H1 (cell line): ENCODE measurements around the gene TMEM273. TPM values are rescaled to one million over a fixed set of nuclear protein-coding genes. Genes with fewer than 3 reads are reported as not detected.

Experiments used
- BACH1 ChIP-seq: IDR thresholded peaks from 2 replicates; pipeline ENCODE4 v1.6.1; 2012; ENCODE audit warnings: low read length, improper control_type of control experiment
- BRCA1 ChIP-seq: IDR thresholded peaks from 2 replicates; pipeline ENCODE4 v1.6.1; 2012; ENCODE audit warnings: low read depth, low read length, improper control_type of control experiment
- CBX5 ChIP-seq: fragments of 300-800, 300-1000 bp; sonication (generic); IDR thresholded peaks from 2 replicates; pipeline ENCODE4 v1.7.1; 2016; ENCODE audit warnings: antibody characterized with exemption, low read length, low read depth
- CBX8 ChIP-seq: fragments of 300-800, 300-1000 bp; sonication (generic); IDR thresholded peaks from 2 replicates; pipeline ENCODE4 v1.7.1; 2016; ENCODE audit warnings: low read depth, low read length, borderline replicate concordance
- CEBPB ChIP-seq: IDR thresholded peaks from 2 replicates; pipeline ENCODE4 v1.6.1; 2012; ENCODE audit warnings: low read depth, low read length
- CHD1 ChIP-seq: IDR thresholded peaks from 2 replicates; pipeline ENCODE4 v1.6.1; 2012; ENCODE audit warnings: low read depth, low read length, improper control_type of control experiment
- CTBP2 ChIP-seq: IDR thresholded peaks from 2 replicates; pipeline ENCODE4 v1.7.0; 2011; ENCODE audit warnings: borderline replicate concordance, mild to moderate bottlenecking, moderate library complexity, mixed read lengths, low read length; ENCODE audit not compliant: insufficient read depth, insufficient read length
- E2F6 ChIP-seq: IDR thresholded peaks from 2 replicates; pipeline ENCODE4 v1.6.1; 2012; ENCODE audit warnings: inconsistent platforms
- FOSL1 ChIP-seq: IDR thresholded peaks from 2 replicates; pipeline ENCODE4 v1.6.1; 2011; ENCODE audit warnings: mild to moderate bottlenecking, low read depth, low read length, moderate library complexity; ENCODE audit not compliant: insufficient read depth
- GABPA ChIP-seq: IDR thresholded peaks from 2 replicates; pipeline ENCODE4 v1.6.1; 2011; ENCODE audit warnings: mild to moderate bottlenecking, low read length, moderate library complexity, borderline replicate concordance; ENCODE audit not compliant: insufficient read depth
- JUN ChIP-seq: IDR thresholded peaks from 2 replicates; pipeline ENCODE4 v1.6.1; 2011; ENCODE audit warnings: low read depth, mild to moderate bottlenecking, improper control_type of control experiment, low read length
- JUND ChIP-seq: IDR thresholded peaks from 2 replicates; pipeline ENCODE4 v1.6.1; 2011; ENCODE audit warnings: mild to moderate bottlenecking, improper control_type of control experiment, low read length
- MAFK ChIP-seq: IDR thresholded peaks from 2 replicates; pipeline ENCODE4 v1.6.1; 2012; ENCODE audit warnings: low read depth, mild to moderate bottlenecking, improper control_type of control experiment, low read length
- POU5F1 ChIP-seq: IDR thresholded peaks from 2 replicates; pipeline ENCODE4 v1.6.1; 2011; ENCODE audit warnings: low read depth, mild to moderate bottlenecking, low read length, moderate library complexity
- RAD21 ChIP-seq, 2 experiments: IDR thresholded peaks in 1 of 2; conservative IDR thresholded peaks in 1 of 2; 2 replicates each; pipeline ENCODE4 v1.6.1; 2011; ENCODE audit warnings: low read depth in 2 of 2, low read length in 2 of 2, improper control_type of control experiment in 1 of 2, inconsistent platforms in 1 of 2, mild to moderate bottlenecking in 1 of 2, moderate library complexity in 1 of 2
- RNF2 ChIP-seq: fragments of 200-900, 300-1000 bp; sonication (generic); IDR thresholded peaks from 2 replicates; pipeline ENCODE4 v1.7.1; 2016; ENCODE audit warnings: borderline replicate concordance, low read depth, mild to moderate bottlenecking, antibody characterized with exemption, low read length; ENCODE audit not compliant: poor library complexity, severe bottlenecking; ENCODE audit errors: missing control alignments
- SIX5 ChIP-seq: IDR thresholded peaks from 2 replicates; pipeline ENCODE4 v1.6.1; 2011; ENCODE audit warnings: mild to moderate bottlenecking, low read depth, low read length
- SP4 ChIP-seq: IDR thresholded peaks from 2 replicates; pipeline ENCODE4 v1.6.1; 2012; ENCODE audit warnings: low read length, inconsistent platforms
- SUZ12 ChIP-seq: fragments of 200-600 bp; sonication (generic); IDR thresholded peaks from 2 replicates; pipeline ENCODE4 v1.6.1; 2012; ENCODE audit warnings: mild to moderate bottlenecking, inconsistent platforms, low read length, moderate library complexity, mixed read lengths
- TAF1 ChIP-seq: IDR thresholded peaks from 2 replicates; pipeline ENCODE4 v1.6.1; 2011; ENCODE audit warnings: mild to moderate bottlenecking, low read depth, low read length
- polyA plus RNA-seq, 7 experiments: library from polyadenylated mRNA; depleted of rRNA in 3 of 7; stranded (reverse) in 5 of 7; unstranded in 2 of 7; fragments of >200 nt in 5 of 7; fragments of 200-250 nt in 2 of 7; gene quantifications; 1 replicate in 5 of 7; 2 replicates in 1 of 7; 4 replicates in 1 of 7; pipeline versions ENCODE4 v1.2.1 to v1.2.3, GENCODE V29; 2011 to 2013; ENCODE audit warnings: missing spikeins in 2 of 7, mixed read lengths in 2 of 7
- total RNA-seq: library from RNA; stranded (reverse); fragmentation: NEBNext Ultra II Directional; extraction: Animal tissue kit (Norgen Biotek cat#: 25700); gene quantifications from 2 replicates; pipeline ENCODE4 v1.2.1, GENCODE V29; 2021
- TF ChIP-seq, protein P1 (sequence below), 3 experiments: IDR thresholded peaks; 1 replicate in 2 of 3; 2 replicates in 1 of 3; pipeline versions ENCODE4 v1.5.1 to v1.6.1; 2011; ENCODE audit warnings: low read length in 3 of 3, mild to moderate bottlenecking in 3 of 3, inconsistent platforms in 2 of 3, low read depth in 1 of 3, moderate library complexity in 1 of 3; ENCODE audit not compliant: insufficient read depth in 1 of 3; ENCODE audit errors: control extremely low read depth in 1 of 3

TMEM273 gene
- total and polyA plus RNA-seq, 2 of the 8 experiments (the other 6 are each of a cell fraction or from before 2014, with no cell fraction given), result not detected

- no peak for TF ChIP-seq JUND
- TF ChIP-seq E2F6, result 0 out of 2 replicates have a peak, but pooled peaks have one; percentile 14
- no peak for TF ChIP-seq CBX8
- TF ChIP-seq FOSL1, result no peak
- TF ChIP-seq CHD1, result no peak
- TF ChIP-seq, protein P1, sequence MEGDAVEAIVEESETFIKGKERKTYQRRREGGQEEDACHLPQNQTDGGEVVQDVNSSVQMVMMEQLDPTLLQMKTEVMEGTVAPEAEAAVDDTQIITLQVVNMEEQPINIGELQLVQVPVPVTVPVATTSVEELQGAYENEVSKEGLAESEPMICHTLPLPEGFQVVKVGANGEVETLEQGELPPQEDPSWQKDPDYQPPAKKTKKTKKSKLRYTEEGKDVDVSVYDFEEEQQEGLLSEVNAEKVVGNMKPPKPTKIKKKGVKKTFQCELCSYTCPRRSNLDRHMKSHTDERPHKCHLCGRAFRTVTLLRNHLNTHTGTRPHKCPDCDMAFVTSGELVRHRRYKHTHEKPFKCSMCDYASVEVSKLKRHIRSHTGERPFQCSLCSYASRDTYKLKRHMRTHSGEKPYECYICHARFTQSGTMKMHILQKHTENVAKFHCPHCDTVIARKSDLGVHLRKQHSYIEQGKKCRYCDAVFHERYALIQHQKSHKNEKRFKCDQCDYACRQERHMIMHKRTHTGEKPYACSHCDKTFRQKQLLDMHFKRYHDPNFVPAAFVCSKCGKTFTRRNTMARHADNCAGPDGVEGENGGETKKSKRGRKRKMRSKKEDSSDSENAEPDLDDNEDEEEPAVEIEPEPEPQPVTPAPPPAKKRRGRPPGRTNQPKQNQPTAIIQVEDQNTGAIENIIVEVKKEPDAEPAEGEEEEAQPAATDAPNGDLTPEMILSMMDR (IDR thresholded peaks at IDR 0.05; ENCODE audit: control extremely low read depth in 1 of 3, insufficient read depth in 1 of 3, low read depth in 1 of 3, low read length in 3 of 3), result peak in 2 of 3 experiments; percentile 46 to 59; a peak in 3 of 4 replicates
- TF ChIP-seq GABPA, result no peak
- peak; percentile 74; the same call in 1 of the 2 replicates for TF ChIP-seq MAFK
- TF ChIP-seq POU5F1, result no peak
- TF ChIP-seq JUN, result no peak
- no peak for TF ChIP-seq RNF2
- peak; percentile 45 to 57 for TF ChIP-seq RAD21 (IDR thresholded peaks at IDR 0.05 in 1 of 2, conservative IDR thresholded peaks at IDR 0.05 in 1 of 2; ENCODE audit: low read depth in 2 of 2, low read length in 2 of 2)
- no peak for TF ChIP-seq TAF1
- TF ChIP-seq SUZ12, result no peak
- no peak for TF ChIP-seq CBX5
- TF ChIP-seq SP4, result no peak
- no peak for TF ChIP-seq SIX5
- TF ChIP-seq BRCA1, result no peak
- no peak for TF ChIP-seq CEBPB
- peak; percentile 96 for TF ChIP-seq BACH1
- no peak for TF ChIP-seq CTBP2
These were observed 26.7 kb downstream of the TMEM273 start (continued) for GRCh38 chr10:49161411-49161997.
